ENCODE data around the gene ZNF556.

The ZNF556 gene

GRCh38 chr19:2867025-2867991 lies at the start of gene ZNF556:
TSS of gene ZNF556 (plus strand) at chr19:2867335. CDS start at chr19:2867422, 87 bp downstream.
- no peak within 1 kb of the TSS for H3K9ac ChIP-seq (ENCODE audit: low read depth in 1 of 2, low read length in 2 of 2)
- H3K27ac ChIP-seq (ENCODE audit: low read depth in 2 of 2, low read length in 2 of 2), result no peak within 1 kb of the TSS
- no peaks in the 10 kb centered on the region for H3K9me3 ChIP-seq (ENCODE audit: control insufficient read depth in 2 of 2, low read length in 2 of 2)
- no peaks in the 10 kb centered on the region for H3K27me3 ChIP-seq (ENCODE audit: control insufficient read depth in 2 of 2, insufficient read depth in 2 of 2, low read length in 2 of 2)
- no peak within 1 kb of the TSS for H3K4me3 ChIP-seq (ENCODE audit: low read length in 2 of 2)
- H3K36me3 ChIP-seq (ENCODE audit: control insufficient read depth in 2 of 2, insufficient read depth in 2 of 2, low read length in 2 of 2), result no peaks in the 10 kb centered on the region
- peaks cover 0 to 4% of the 10 kb centered on the region in 2 donors for H3K4me1 ChIP-seq (ENCODE audit: control insufficient read depth in 2 of 2, insufficient read depth in 2 of 2, low read length in 2 of 2)

GRCh38 chr19:2819540-2820111 lies 47.5 kb upstream of the ZNF556 start, which contains the start of gene ZNF554:
TSS of gene ZNF554 (plus strand) at chr19:2819868. CDS start at chr19:2820072, 204 bp downstream.
- no peaks in the 10 kb centered on the region for H3K9me3 ChIP-seq (ENCODE audit: control insufficient read depth in 2 of 2, low read length in 2 of 2)
- H3K4me3 ChIP-seq (ENCODE audit: low read length in 2 of 2), result peak within 1 kb of the TSS; percentile 76 to 81
- H3K27ac ChIP-seq (ENCODE audit: low read depth in 2 of 2, low read length in 2 of 2), result no peak within 1 kb of the TSS
- H3K27me3 ChIP-seq (ENCODE audit: control insufficient read depth in 2 of 2, insufficient read depth in 2 of 2, low read length in 2 of 2), result no peaks in the 10 kb centered on the region
- H3K9ac ChIP-seq (ENCODE audit: low read depth in 1 of 2, low read length in 2 of 2), result peak within 1 kb of the TSS; percentile 66 to 82
- H3K36me3 ChIP-seq (ENCODE audit: control insufficient read depth in 2 of 2, insufficient read depth in 2 of 2, low read length in 2 of 2), result no peaks in the 10 kb centered on the region
- H3K4me1 ChIP-seq (ENCODE audit: control insufficient read depth in 2 of 2, insufficient read depth in 2 of 2, low read length in 2 of 2), result peaks cover 3 to 5% of the 10 kb centered on the region in 2 donors

- Histone ChIP-seq H3K27ac (ENCODE audit: low read depth in 2 of 2, low read length in 2 of 2) (no peak overlapping the region), H3K9me3 (ENCODE audit: control insufficient read depth in 2 of 2, low read length in 2 of 2) (no peaks in the 10 kb centered on the region)
Measured at GRCh38 chr19:2820112-2820702, 46.9 kb upstream of the ZNF556 start.

DNA sequence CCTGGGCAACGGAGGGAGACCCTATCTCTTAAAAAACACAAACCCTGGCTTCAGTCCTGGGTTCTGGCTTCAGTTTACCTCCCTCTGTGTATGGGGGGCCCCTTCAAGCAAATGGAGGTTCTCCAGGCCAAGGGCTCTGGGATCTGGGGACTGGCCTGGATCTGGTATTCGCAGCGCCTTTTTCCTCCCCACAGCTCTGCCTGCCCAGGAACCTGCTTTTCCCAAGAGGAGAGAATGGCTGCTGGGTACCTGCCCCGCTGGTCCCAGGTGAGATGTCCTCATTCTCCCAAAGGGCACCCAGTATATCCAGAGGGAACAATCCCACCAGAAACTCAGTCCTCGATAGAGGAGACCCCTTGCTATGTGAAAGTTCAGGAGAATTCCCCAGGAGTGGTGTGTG lies 44.3 kb upstream of the ZNF556 start:
- Histone ChIP-seq H3K9ac (ENCODE audit: low read depth in 1 of 2, low read length in 2 of 2) (no peak overlapping the region), H3K4me1 (ENCODE audit: control insufficient read depth in 2 of 2, insufficient read depth in 2 of 2, low read length in 2 of 2) (peaks cover 3 to 5% of the 10 kb centered on the region in 2 donors), H3K27me3 (ENCODE audit: control insufficient read depth in 2 of 2, insufficient read depth in 2 of 2, low read length in 2 of 2) (no peaks in the 10 kb centered on the region), H3K27ac (ENCODE audit: low read depth in 2 of 2, low read length in 2 of 2) (no peak overlapping the region), H3K9me3 (ENCODE audit: control insufficient read depth in 2 of 2, low read length in 2 of 2) (no peaks in the 10 kb centered on the region), H3K36me3 (ENCODE audit: control insufficient read depth in 2 of 2, insufficient read depth in 2 of 2, low read length in 2 of 2) (peaks cover under 1 to 6% of the 10 kb centered on the region in 2 donors), H3K4me3 (ENCODE audit: low read length in 2 of 2) (no peak overlapping the region)

More at GRCh38 chr19:2820112-2820702, 46.9 kb upstream of the ZNF556 start:
- H3K4me1 ChIP-seq (ENCODE audit: control insufficient read depth in 2 of 2, insufficient read depth in 2 of 2, low read length in 2 of 2), result peaks cover 3 to 5% of the 10 kb centered on the region in 2 donors
- H3K27me3 ChIP-seq (ENCODE audit: control insufficient read depth in 2 of 2, insufficient read depth in 2 of 2, low read length in 2 of 2), result no peaks in the 10 kb centered on the region
- no peaks in the 10 kb centered on the region for H3K36me3 ChIP-seq (ENCODE audit: control insufficient read depth in 2 of 2, insufficient read depth in 2 of 2, low read length in 2 of 2)
- H3K4me3 ChIP-seq (ENCODE audit: low read length in 2 of 2), result peak overlapping the region; percentile 76 to 81
- H3K9ac ChIP-seq (ENCODE audit: low read depth in 1 of 2, low read length in 2 of 2), result peak overlapping the region; percentile 66 to 82

GRCh38 chr19:2823646-2824045 lies 43.5 kb upstream of the ZNF556 start:
- no peak overlapping the region for H3K9ac ChIP-seq (ENCODE audit: low read depth in 1 of 2, low read length in 2 of 2)
- no peak overlapping the region for H3K4me3 ChIP-seq (ENCODE audit: low read length in 2 of 2)
- H3K36me3 ChIP-seq (ENCODE audit: control insufficient read depth in 2 of 2, insufficient read depth in 2 of 2, low read length in 2 of 2), result peaks cover 4 to 10% of the 10 kb centered on the region in 2 donors
- H3K27ac ChIP-seq (ENCODE audit: low read depth in 2 of 2, low read length in 2 of 2), result no peak overlapping the region
- H3K4me1 ChIP-seq (ENCODE audit: control insufficient read depth in 2 of 2, insufficient read depth in 2 of 2, low read length in 2 of 2), result peaks cover 3 to 5% of the 10 kb centered on the region in 2 donors
- H3K9me3 ChIP-seq (ENCODE audit: control insufficient read depth in 2 of 2, low read length in 2 of 2), result peaks cover 0 to 4% of the 10 kb centered on the region in 2 donors
- H3K27me3 ChIP-seq (ENCODE audit: control insufficient read depth in 2 of 2, insufficient read depth in 2 of 2, low read length in 2 of 2), result no peaks in the 10 kb centered on the region

DNA sequence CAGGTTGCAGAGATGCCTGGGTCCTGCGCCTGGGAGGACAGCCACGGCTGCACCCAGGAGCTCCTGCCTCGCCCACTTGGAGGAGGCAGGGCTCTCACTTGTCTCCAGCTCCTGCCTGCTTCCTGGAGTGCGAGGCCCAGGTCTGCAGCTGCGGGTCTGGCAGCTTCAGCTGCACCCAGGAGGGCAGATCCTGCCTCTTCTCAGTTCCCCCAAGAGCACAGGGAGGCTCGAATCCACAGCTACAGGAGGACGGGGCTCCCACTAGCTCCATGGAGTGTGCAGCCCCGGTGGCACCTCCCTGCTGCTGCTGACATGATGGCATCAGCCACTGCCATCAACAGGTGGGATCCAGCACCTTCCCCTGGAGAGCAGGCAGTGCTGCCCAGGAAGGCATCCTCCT lies 43.0 kb upstream of the ZNF556 start:
- Histone ChIP-seq H3K27ac (ENCODE audit: low read depth in 2 of 2, low read length in 2 of 2) (no peak overlapping the region), H3K36me3 (ENCODE audit: control insufficient read depth in 2 of 2, insufficient read depth in 2 of 2, low read length in 2 of 2) (peaks cover 4 to 10% of the 10 kb centered on the region in 2 donors), H3K27me3 (ENCODE audit: control insufficient read depth in 2 of 2, insufficient read depth in 2 of 2, low read length in 2 of 2) (no peaks in the 10 kb centered on the region), H3K9me3 (ENCODE audit: control insufficient read depth in 2 of 2, low read length in 2 of 2) (peaks cover 0 to 4% of the 10 kb centered on the region in 2 donors), H3K4me3 (ENCODE audit: low read length in 2 of 2) (no peak overlapping the region), H3K9ac (ENCODE audit: low read depth in 1 of 2, low read length in 2 of 2) (no peak overlapping the region), H3K4me1 (ENCODE audit: control insufficient read depth in 2 of 2, insufficient read depth in 2 of 2, low read length in 2 of 2) (peaks cover 3 to 5% of the 10 kb centered on the region in 2 donors)

DNA sequence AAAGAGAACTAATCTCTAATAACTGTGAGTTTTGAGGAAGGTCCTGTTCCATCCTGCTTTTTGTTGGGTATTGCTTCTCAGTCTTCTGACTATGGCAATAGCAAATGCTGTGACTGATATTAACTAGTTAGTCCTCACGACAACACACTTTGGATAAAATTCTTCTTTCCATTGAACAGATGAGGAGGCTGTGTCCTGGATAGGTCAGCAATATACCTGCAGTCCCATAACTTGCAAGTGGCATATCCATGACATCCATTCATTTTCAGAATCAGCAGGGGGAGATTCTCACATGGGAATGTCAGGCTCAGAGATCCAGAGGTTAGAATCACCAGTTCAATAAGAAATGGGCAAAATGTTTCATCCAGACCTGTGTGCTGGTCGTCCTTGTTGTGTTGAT lies 40.1 kb upstream of the ZNF556 start:
- H3K36me3 ChIP-seq (ENCODE audit: control insufficient read depth in 2 of 2, insufficient read depth in 2 of 2, low read length in 2 of 2), result peaks cover 4 to 10% of the 10 kb centered on the region in 2 donors
- H3K4me1 ChIP-seq (ENCODE audit: control insufficient read depth in 2 of 2, insufficient read depth in 2 of 2, low read length in 2 of 2), result no peaks in the 10 kb centered on the region
- no peak overlapping the region for H3K27ac ChIP-seq (ENCODE audit: low read depth in 2 of 2, low read length in 2 of 2)
- no peak overlapping the region for H3K4me3 ChIP-seq (ENCODE audit: low read length in 2 of 2)
- peaks cover 0 to 6% of the 10 kb centered on the region in 2 donors for H3K9me3 ChIP-seq (ENCODE audit: control insufficient read depth in 2 of 2, low read length in 2 of 2)
- H3K9ac ChIP-seq (ENCODE audit: low read depth in 1 of 2, low read length in 2 of 2), result no peak overlapping the region
- H3K27me3 ChIP-seq (ENCODE audit: control insufficient read depth in 2 of 2, insufficient read depth in 2 of 2, low read length in 2 of 2), result no peaks in the 10 kb centered on the region

DNA sequence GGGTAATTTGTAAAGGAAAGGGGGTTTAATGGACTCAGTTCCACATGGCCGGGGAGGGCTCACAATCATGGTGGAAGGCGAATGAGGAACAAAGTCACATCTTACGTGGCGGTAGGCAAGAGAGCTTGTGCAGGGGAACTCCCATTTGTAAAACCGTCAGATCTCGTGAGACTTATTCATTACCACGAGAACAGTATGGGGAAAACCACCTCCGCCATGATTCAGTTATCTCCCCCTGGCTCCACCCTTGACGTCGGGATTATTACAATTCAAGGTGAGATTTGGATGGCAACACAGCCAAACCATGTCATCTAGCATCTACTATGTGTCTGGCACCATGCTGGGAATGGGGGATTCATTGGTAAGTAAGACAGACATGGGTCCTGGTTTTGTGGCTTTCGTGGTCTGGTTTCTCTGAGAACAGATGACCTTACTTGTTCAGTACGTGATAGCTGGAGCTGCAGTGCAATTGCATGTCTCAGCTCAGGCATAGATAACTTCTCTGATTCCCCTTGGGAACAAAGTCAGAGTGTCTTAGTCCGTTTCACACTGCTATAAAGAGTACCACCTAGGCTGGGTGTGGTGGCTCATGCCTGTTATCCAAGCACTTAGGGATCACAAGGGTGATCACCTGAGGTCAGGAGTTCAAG lies 39.2 kb upstream of the ZNF556 start:
- H3K9ac ChIP-seq (ENCODE audit: low read depth in 1 of 2, low read length in 2 of 2), result no peak overlapping the region
- no peaks in the 10 kb centered on the region for H3K4me1 ChIP-seq (ENCODE audit: control insufficient read depth in 2 of 2, insufficient read depth in 2 of 2, low read length in 2 of 2)
- H3K4me3 ChIP-seq (ENCODE audit: low read length in 2 of 2), result no peak overlapping the region
- H3K36me3 ChIP-seq (ENCODE audit: control insufficient read depth in 2 of 2, insufficient read depth in 2 of 2, low read length in 2 of 2), result peaks cover 11 to 19% of the 10 kb centered on the region in 2 donors
- H3K9me3 ChIP-seq (ENCODE audit: control insufficient read depth in 2 of 2, low read length in 2 of 2), result peaks cover 0 to 11% of the 10 kb centered on the region in 2 donors
- H3K27ac ChIP-seq (ENCODE audit: low read depth in 2 of 2, low read length in 2 of 2), result no peak overlapping the region
- no peaks in the 10 kb centered on the region for H3K27me3 ChIP-seq (ENCODE audit: control insufficient read depth in 2 of 2, insufficient read depth in 2 of 2, low read length in 2 of 2)

- H3K27me3 ChIP-seq (ENCODE audit: control insufficient read depth in 2 of 2, insufficient read depth in 2 of 2, low read length in 2 of 2), result no peaks in the 10 kb centered on the region
- H3K27ac ChIP-seq (ENCODE audit: low read depth in 2 of 2, low read length in 2 of 2), result no peak overlapping the region
- H3K9ac ChIP-seq (ENCODE audit: low read depth in 1 of 2, low read length in 2 of 2), result no peak overlapping the region
- H3K4me1 ChIP-seq (ENCODE audit: control insufficient read depth in 2 of 2, insufficient read depth in 2 of 2, low read length in 2 of 2), result no peaks in the 10 kb centered on the region
- peak overlapping the region in 1 of 2 donors; percentile 16 for H3K4me3 ChIP-seq (ENCODE audit: low read length in 2 of 2)
- H3K36me3 ChIP-seq (ENCODE audit: control insufficient read depth in 2 of 2, insufficient read depth in 2 of 2, low read length in 2 of 2), result peaks cover 22 to 24% of the 10 kb centered on the region in 2 donors
- peaks cover 31 to 36% of the 10 kb centered on the region in 2 donors for H3K9me3 ChIP-seq (ENCODE audit: control insufficient read depth in 2 of 2, low read length in 2 of 2)
Measured at GRCh38 chr19:2834294-2834871, 32.8 kb upstream of the ZNF556 start.

Data from mucosa of rectum (tissue), 2 donors.